IPS-11a (cell line): ENCODE results near the gene MCM8.

Source experiments
- H3K4me3 ChIP-seq: one replicate; pipeline ENCODE4 v1.5.1; 2013; ENCODE audit warnings: low read depth, low read length, control low read depth

MCM8 gene

GRCh38 chr20:5945963-5946362 is 4.5 kb upstream of the MCM8 start:
- H3K4me3 ChIP-seq = no peak overlapping the region

GRCh38 chr20:5947276-5947675 is 3.2 kb upstream of the MCM8 start:
- no peak overlapping the region for H3K4me3 ChIP-seq

GRCh38 chr20:5949943-5950270 is 545 bp upstream of the MCM8 start:
- H3K4me3 ChIP-seq = peak overlapping the region; percentile 97

GRCh38 chr20:5967469-5967868 is 17.0 kb downstream of the MCM8 start:
- no peak overlapping the region for H3K4me3 ChIP-seq

GRCh38 chr20:5968462-5968861 is 18.0 kb downstream of the MCM8 start:
- H3K4me3 ChIP-seq = no peak overlapping the region

- H3K4me3 ChIP-seq = no peak overlapping the region
Observed at GRCh38 chr20:5969348-5969935, 19.0 kb downstream of the MCM8 start.

- no peak overlapping the region for H3K4me3 ChIP-seq
Observed at GRCh38 chr20:5969940-5970339, 19.5 kb downstream of the MCM8 start.

- H3K4me3 ChIP-seq = no peak overlapping the region
Observed at GRCh38 chr20:5970381-5970780, 19.9 kb downstream of the MCM8 start.

- H3K4me3 ChIP-seq = no peak overlapping the region
Observed at GRCh38 chr20:5971203-5971602, 20.8 kb downstream of the MCM8 start.

GRCh38 chr20:5973172-5973571 is 22.7 kb downstream of the MCM8 start:
- no peak overlapping the region for H3K4me3 ChIP-seq

- no peak overlapping the region for H3K4me3 ChIP-seq
Observed at GRCh38 chr20:5973971-5974370, 23.5 kb downstream of the MCM8 start.

- H3K4me3 ChIP-seq = no peak overlapping the region
Observed at GRCh38 chr20:5974531-5974930, 24.1 kb downstream of the MCM8 start.

- no peak overlapping the region for H3K4me3 ChIP-seq
Observed at GRCh38 chr20:5975778-5976177, 25.3 kb downstream of the MCM8 start.

- no peak overlapping the region for H3K4me3 ChIP-seq
Observed at GRCh38 chr20:5977223-5977622, 26.8 kb downstream of the MCM8 start.

- no peak overlapping the region for H3K4me3 ChIP-seq
Observed at GRCh38 chr20:5977975-5978374, 27.5 kb downstream of the MCM8 start.

GRCh38 chr20:5979801-5980200 is 29.3 kb downstream of the MCM8 start:
- H3K4me3 ChIP-seq = no peak overlapping the region

- no peak overlapping the region for H3K4me3 ChIP-seq
Observed at GRCh38 chr20:5980720-5981538, 30.5 kb downstream of the MCM8 start.

- H3K4me3 ChIP-seq = no peak overlapping the region
Observed at GRCh38 chr20:5987383-5987782, 36.9 kb downstream of the MCM8 start.

GRCh38 chr20:5989539-5989938 is 39.1 kb downstream of the MCM8 start:
- no peak overlapping the region for H3K4me3 ChIP-seq

GRCh38 chr20:5990946-5991345 is 40.5 kb downstream of the MCM8 start:
- H3K4me3 ChIP-seq = no peak overlapping the region

GRCh38 chr20:5991623-5992441 is 41.4 kb downstream of the MCM8 start:
- H3K4me3 ChIP-seq = no peak overlapping the region

- H3K4me3 ChIP-seq = no peak overlapping the region
Observed at GRCh38 chr20:5996765-5997164, 46.3 kb downstream of the MCM8 start.
